K562 (cell line): ENCODE measurements around the gene S100A10. TPM values are rescaled to one million over a fixed set of nuclear protein-coding genes. Genes with fewer than 3 reads are reported as not detected.

ENCODE experiments used
- ATAC-seq: fragments of 200-7000 bp; cut with Tn5 transposase; 3 replicates; pipeline ENCODE4 v1.9.1; 2020; ENCODE audit warnings: moderate library complexity
- BruUV-seq: library from RNA; stranded (reverse); fragments of 400-500 nt; replicated peaks from 2 replicates; lab custom pipeline; 2021; lab: Mats Ljungman, UMichigan
- CTCF ChIA-PET: fragments of 300-600 bp; formaldehyde crosslinking; extraction: SDS; loops from one replicate; lab custom pipeline; 2021; ENCODE audit warnings: low intra/inter-chr PET ratio; lab: Yijun Ruan, JAX
- POLR2A ChIA-PET: fragments of 300-600, 350-650 bp; sonication (Branson Sonifier 250); formaldehyde crosslinking; extraction: SDS; loops from one replicate; lab custom pipeline; 2021; ENCODE audit warnings: antibody characterized with exemption, inconsistent platforms; lab: Yijun Ruan, JAX
- DNase-seq, 4 experiments: peaks; one replicate each; pipeline versions ENCODE4 v3.0.0 to v3.0.0-alpha.2; 2011 to 2018; ENCODE audit warnings: low spot score in 3 of 4, mixed read lengths in 3 of 4; ENCODE audit errors: extremely low read depth in 1 of 4
- FAIRE-seq: peaks from 2 replicates; lab custom pipeline; 2011; peaks lifted over from hg19 to GRCh38; lab: Jason Lieb, UNC
- H2AFZ ChIP-seq: 2 replicates; pipeline ENCODE4 v1.6.0; 2011; ENCODE audit warnings: low read depth, low read length, control low read depth, inconsistent platforms
- H3K27ac ChIP-seq: fragments of 200-600 bp; 3 replicates; pipeline ENCODE4 v1.8.0; 2011; ENCODE audit warnings: low read depth, mild to moderate bottlenecking, control low read depth, inconsistent platforms, low read length, moderate library complexity, mixed read lengths; ENCODE audit errors: extremely low read depth
- H3K27me3 ChIP-seq, 2 experiments: fragments of 300-600 bp in 1 of 2; 2 replicates in 1 of 2; 3 replicates in 1 of 2; pipeline versions ENCODE4 v1.6.0 to v1.8.0; 2011; ENCODE audit warnings: inconsistent platforms in 2 of 2, low read length in 2 of 2, mild to moderate bottlenecking in 1 of 2, mixed read lengths in 1 of 2, moderate library complexity in 1 of 2; ENCODE audit not compliant: control insufficient read depth in 2 of 2, insufficient read depth in 2 of 2
- H3K36me3 ChIP-seq: fragments of 300-600 bp; 3 replicates; pipeline ENCODE4 v1.8.0; 2011; ENCODE audit warnings: mild to moderate bottlenecking, low read length, inconsistent platforms; ENCODE audit not compliant: control insufficient read depth, insufficient read depth
- H3K4me1 ChIP-seq, 2 experiments: fragments of 200-600 bp in 1 of 2; replicated peaks in 1 of 2; 2 replicates in 1 of 2; 3 replicates in 1 of 2; pipeline versions ENCODE4 v1.5.1 to v1.8.0; 2011; ENCODE audit warnings: inconsistent platforms in 2 of 2, low read length in 2 of 2, mild to moderate bottlenecking in 1 of 2, mixed read lengths in 1 of 2, moderate library complexity in 1 of 2; ENCODE audit not compliant: control insufficient read depth in 2 of 2, insufficient read depth in 2 of 2
- H3K4me2 ChIP-seq: 2 replicates; pipeline ENCODE4 v1.6.1; 2011; ENCODE audit warnings: low read length, control low read depth, inconsistent platforms, mixed read lengths; ENCODE audit not compliant: insufficient read depth
- H3K4me3 ChIP-seq: fragments of 200-600 bp; sonication (generic), shearing (Covaris generic); 2 replicates; pipeline ENCODE4 v1.5.1; 2016; ENCODE audit warnings: control low read depth, inconsistent platforms
- H3K79me2 ChIP-seq: fragments of 200-600 bp; 3 replicates; pipeline ENCODE4 v1.8.0; 2011; ENCODE audit warnings: low read length, inconsistent platforms; ENCODE audit not compliant: control insufficient read depth, insufficient read depth
- H3K9ac ChIP-seq, 2 experiments: 2 replicates each; pipeline versions ENCODE4 v1.6.0 to v1.6.1; 2011; ENCODE audit warnings: low read depth in 2 of 2, low read length in 2 of 2, control low read depth in 1 of 2, inconsistent platforms in 1 of 2, mild to moderate bottlenecking in 1 of 2, mixed read lengths in 1 of 2; ENCODE audit not compliant: insufficient read depth in 1 of 2
- H3K9me1 ChIP-seq: one replicate; pipeline ENCODE4 v1.6.0; 2011; ENCODE audit warnings: inconsistent platforms, mild to moderate bottlenecking, low read length, moderate library complexity; ENCODE audit not compliant: control insufficient read depth, insufficient read depth
- H3K9me3 ChIP-seq: replicated peaks from 2 replicates; pipeline ENCODE4 v1.5.1; 2011; ENCODE audit warnings: low read depth, low read length, inconsistent platforms; ENCODE audit not compliant: control insufficient read depth, insufficient read depth
- H4K20me1 ChIP-seq: replicated peaks from 2 replicates; pipeline ENCODE4 v1.6.1; 2011; ENCODE audit warnings: low read length, inconsistent platforms, mixed read lengths; ENCODE audit not compliant: control insufficient read depth, insufficient read depth
- ARID3A ChIP-seq: IDR thresholded peaks from 2 replicates; pipeline ENCODE4 v1.6.1; 2012; ENCODE audit warnings: low read depth, low read length, improper control_type of control experiment, borderline replicate concordance
- BCOR ChIP-seq: fragments of 450-650 bp; IDR thresholded peaks from 2 replicates; pipeline ENCODE4 v1.6.1; 2016
- CHD2 ChIP-seq: IDR thresholded peaks from 2 replicates; pipeline ENCODE4 v1.6.1; 2011; ENCODE audit warnings: low read depth, low read length
- ETV6 ChIP-seq, 3 experiments: fragments of 150-350 bp in 1 of 3; sonication (generic) in 1 of 3; formaldehyde crosslinking in 1 of 3; IDR thresholded peaks; 2 replicates each; pipeline versions ENCODE4 v1.6.1 to v1.8.0; 2014 to 2022; ENCODE audit warnings: borderline replicate concordance in 2 of 3, low read depth in 2 of 3, antibody characterized with exemption in 1 of 3, low read length in 1 of 3, mild to moderate bottlenecking in 1 of 3, missing genetic modification reagents in 1 of 3
- FOSL1 ChIP-seq: fragments of 200-800 bp; sonication (Bioruptor generic); conservative IDR thresholded peaks from 2 replicates; pipeline ENCODE4 v1.6.1; 2016; ENCODE audit warnings: missing genetic modification characterization, missing compliant biosample characterization
- GTF2B ChIP-seq: IDR thresholded peaks from 2 replicates; pipeline ENCODE4 v1.6.1; 2011; ENCODE audit not compliant: insufficient read length; ENCODE audit errors: extremely low read depth
- KAT2B ChIP-seq: IDR thresholded peaks from one replicate; pipeline ENCODE4 v1.6.1; 2012; ENCODE audit warnings: low read depth, mild to moderate bottlenecking, control low read depth, inconsistent platforms, low read length, moderate library complexity
- NCOA6 ChIP-seq: fragments of 450-650 bp; IDR thresholded peaks from 2 replicates; pipeline ENCODE4 v1.6.1; 2017; ENCODE audit warnings: mild to moderate bottlenecking
- PHB ChIP-seq: fragments of 250-450 bp; sonication (Bioruptor Pico); IDR thresholded peaks from 2 replicates; pipeline ENCODE4 v1.5.0; 2021
- PTBP1 ChIP-seq: fragments of 200-400 bp; formaldehyde crosslinking; IDR thresholded peaks from 2 replicates; pipeline ENCODE4 v1.6.1; 2017; ENCODE audit warnings: low read depth, low read length
- SAFB2 ChIP-seq: fragments of 200-400 bp; formaldehyde crosslinking; IDR thresholded peaks from 2 replicates; pipeline ENCODE4 v1.6.1; 2018; ENCODE audit warnings: borderline replicate concordance, low read length, low read depth, moderate library complexity; ENCODE audit not compliant: severe bottlenecking
- SMARCB1 ChIP-seq: IDR thresholded peaks from 2 replicates; pipeline ENCODE4 v1.6.1; 2011; ENCODE audit warnings: improper control_type of control experiment, low read depth; ENCODE audit not compliant: insufficient read length
- SREBF2 ChIP-seq: sonication (generic); formaldehyde crosslinking; IDR thresholded peaks from 2 replicates; pipeline ENCODE4 v1.4.0; 2020; ENCODE audit warnings: mild to moderate bottlenecking, missing genetic modification reagents
- ZBTB17 ChIP-seq: fragments of 450-650 bp; formaldehyde crosslinking; IDR thresholded peaks from 2 replicates; pipeline ENCODE4 v1.4.0; 2020; ENCODE audit warnings: mild to moderate bottlenecking
- ZNF3 ChIP-seq: fragments of 250-450 bp; sonication (Bioruptor Pico); IDR thresholded peaks from 2 replicates; pipeline ENCODE4 v1.5.0; 2021; ENCODE audit warnings: mild to moderate bottlenecking, moderate library complexity
- ZNF507 ChIP-seq: conservative IDR thresholded peaks from 2 replicates; pipeline ENCODE4 v1.6.1; 2017; ENCODE audit warnings: missing genetic modification characterization, missing compliant biosample characterization
- WGBS: fragments of 100-300 bp; shearing (Covaris generic); methylation state at CpG from one replicate; pipeline ENCODE4 v1.1.6; 2016; ENCODE audit warnings: low coverage, mixed read lengths; ENCODE audit not compliant: insufficient coverage; ENCODE audit errors: missing lambda C conversion rate; 5-methylcytosine and 5-hydroxymethylcytosine counted together
- in situ Hi-C: fragments of 300-500 bp; cut with MboI; formaldehyde crosslinking; loops from 4 replicates; pipeline ENCODE4 v1.15.0; 2018; ENCODE audit warnings: inconsistent platforms, mixed read lengths
- intact Hi-C: fragments of 100-400 bp; cut with micrococcal nuclease; formaldehyde crosslinking; loops from 2 replicates; pipeline ENCODE4 v1.14.2; 2022
- polyA plus RNA-seq, 8 experiments: library from polyadenylated mRNA; depleted of rRNA in 4 of 8; stranded (reverse) in 5 of 8; unstranded in 3 of 8; fragments of >200 nt; fragmentation: Nextera tagmentation in 2 of 8; fragmentation: Illumina TruSeq in 1 of 8; extraction: Ambion mirVana in 2 of 8; extraction: Trizol in 1 of 8; gene quantifications; 2 replicates each; pipeline versions ENCODE4 v1.2.1 to v1.2.3, GENCODE V29; 2011 to 2014; ENCODE audit warnings: inconsistent platforms in 1 of 8, missing spikeins in 1 of 8
- total RNA-seq, 7 experiments: library from RNA; depleted of rRNA in 6 of 7; stranded (reverse); fragments of >200 nt in 6 of 7; fragmentation: Illumina TruSeq in 2 of 7; extraction: Trizol in 2 of 7; gene quantifications; 2 replicates each; pipeline versions ENCODE4 v1.2.1 to v1.2.3, GENCODE V29; 2011 to 2021; ENCODE audit warnings: low replicate concordance in 1 of 7
- TF ChIP-seq, protein P1 (sequence below): fragments of 250-450 bp; sonication (Bioruptor Pico); IDR thresholded peaks from 2 replicates; pipeline ENCODE4 v1.8.0; 2021; ENCODE audit warnings: mild to moderate bottlenecking, moderate library complexity
- TF ChIP-seq, protein P2 (sequence below): fragments of 250-450 bp; sonication (Bioruptor Pico); IDR thresholded peaks from 2 replicates; pipeline ENCODE4 v1.9.0; 2021; ENCODE audit warnings: mild to moderate bottlenecking

Gene S100A10
- total and polyA plus RNA-seq, 9 of the 15 experiments (the other 6 are each of a cell fraction or from before 2014, with no cell fraction given): 0.32 to 1.6 (median 0.50) TPM; not detected in 3

- Histone ChIP-seq H2AFZ (peak overlapping the region; percentile 76), H3K9me3 (no peaks in the 10 kb centered on the region), H3K4me3 (peak overlapping the region; percentile 55), H3K27ac (peak overlapping the region; percentile 79), H3K36me3 (peaks cover 33% of the 10 kb centered on the region), H3K79me2 (peaks cover 38% of the 10 kb centered on the region), H3K4me2 (peak overlapping the region; percentile 92), H3K9ac (peak overlapping the region; percentile 78 to 91), H3K9me1 (no peaks in the 10 kb centered on the region), H4K20me1 (no peaks in the 10 kb centered on the region), H3K4me1 (peaks cover 23 to 28% of the 10 kb centered on the region in 2 experiments), H3K27me3 (no peaks in the 10 kb centered on the region)
- POLR2A ChIA-PET: interaction anchor here (0.5 to 3.8 kb wide), 6 partner anchors 8 to 730 kb away, joined by 3 to 37 read pairs (median 5); no protein-coding TSS in a partner anchor
- WGBS: under 1% methylated on average over 17 of the region's 17 CpGs
- TSS peak; percentile 96 for BruUV-seq
- ATAC-seq (peak; percentile 60), FAIRE-seq (peak; percentile 57), DNase-seq (peak; percentile 33 to 68 (median 48))
- CTCF ChIA-PET: no interaction called here
- intact Hi-C loops: no loop called here
- in situ Hi-C loops: no loop called here
- TF ChIP-seq CHD2 (no peak), SAFB2 (no peak), PTBP1 (no peak), ZNF3 (CRISPR knock-in tag) (no peak), ARID3A (no peak), SREBF2 (no peak), ZBTB17 (CRISPR knock-in tag) (no peak), ETV6 (IDR thresholded peaks at IDR 0.05; ENCODE audit: borderline replicate concordance in 1 of 2, low read depth in 2 of 2, low read length in 1 of 2) (no peak), ETV6 (CRISPR knock-in tag; IDR thresholded peaks at IDR 0.05; ENCODE audit: borderline replicate concordance) (no peak), SMARCB1 (peak; percentile 58), FOSL1 (tag) (peak; percentile 0; the same call in 1 of the 2 replicates), KAT2B (no peak), GTF2B (no peak), PHB (CRISPR knock-in tag) (no peak), ZNF507 (tag) (peak; percentile 23; the same call in 1 of the 2 replicates), NCOA6 (no peak), BCOR (no peak)
- TF ChIP-seq, protein P1, sequence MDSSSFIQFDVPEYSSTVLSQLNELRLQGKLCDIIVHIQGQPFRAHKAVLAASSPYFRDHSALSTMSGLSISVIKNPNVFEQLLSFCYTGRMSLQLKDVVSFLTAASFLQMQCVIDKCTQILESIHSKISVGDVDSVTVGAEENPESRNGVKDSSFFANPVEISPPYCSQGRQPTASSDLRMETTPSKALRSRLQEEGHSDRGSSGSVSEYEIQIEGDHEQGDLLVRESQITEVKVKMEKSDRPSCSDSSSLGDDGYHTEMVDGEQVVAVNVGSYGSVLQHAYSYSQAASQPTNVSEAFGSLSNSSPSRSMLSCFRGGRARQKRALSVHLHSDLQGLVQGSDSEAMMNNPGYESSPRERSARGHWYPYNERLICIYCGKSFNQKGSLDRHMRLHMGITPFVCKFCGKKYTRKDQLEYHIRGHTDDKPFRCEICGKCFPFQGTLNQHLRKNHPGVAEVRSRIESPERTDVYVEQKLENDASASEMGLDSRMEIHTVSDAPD (CRISPR knock-in tag): no peak
- TF ChIP-seq, protein P2, sequence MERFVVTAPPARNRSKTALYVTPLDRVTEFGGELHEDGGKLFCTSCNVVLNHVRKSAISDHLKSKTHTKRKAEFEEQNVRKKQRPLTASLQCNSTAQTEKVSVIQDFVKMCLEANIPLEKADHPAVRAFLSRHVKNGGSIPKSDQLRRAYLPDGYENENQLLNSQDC (CRISPR knock-in tag): no peak
These were observed 42.0 kb upstream of the S100A10 start for GRCh38 chr1:152035539-152036266.
